GM18909 (cell line): Measurements from ENCODE around the gene MLXIPL.
"Not testable (repeated sequence)": the region's sequence is repeated elsewhere in the genome, so short reads cannot be mapped to it uniquely, and the experiment has no call there.

ENCODE experiments used
- ATAC-seq: cut with Tn5 transposase; IDR thresholded peaks from one replicate; pipeline ENCODE4 v1.9.1; 2021; ENCODE audit warnings: mild to moderate bottlenecking; ENCODE audit not compliant: unreplicated experiment, poor library complexity

MLXIPL gene

DNA sequence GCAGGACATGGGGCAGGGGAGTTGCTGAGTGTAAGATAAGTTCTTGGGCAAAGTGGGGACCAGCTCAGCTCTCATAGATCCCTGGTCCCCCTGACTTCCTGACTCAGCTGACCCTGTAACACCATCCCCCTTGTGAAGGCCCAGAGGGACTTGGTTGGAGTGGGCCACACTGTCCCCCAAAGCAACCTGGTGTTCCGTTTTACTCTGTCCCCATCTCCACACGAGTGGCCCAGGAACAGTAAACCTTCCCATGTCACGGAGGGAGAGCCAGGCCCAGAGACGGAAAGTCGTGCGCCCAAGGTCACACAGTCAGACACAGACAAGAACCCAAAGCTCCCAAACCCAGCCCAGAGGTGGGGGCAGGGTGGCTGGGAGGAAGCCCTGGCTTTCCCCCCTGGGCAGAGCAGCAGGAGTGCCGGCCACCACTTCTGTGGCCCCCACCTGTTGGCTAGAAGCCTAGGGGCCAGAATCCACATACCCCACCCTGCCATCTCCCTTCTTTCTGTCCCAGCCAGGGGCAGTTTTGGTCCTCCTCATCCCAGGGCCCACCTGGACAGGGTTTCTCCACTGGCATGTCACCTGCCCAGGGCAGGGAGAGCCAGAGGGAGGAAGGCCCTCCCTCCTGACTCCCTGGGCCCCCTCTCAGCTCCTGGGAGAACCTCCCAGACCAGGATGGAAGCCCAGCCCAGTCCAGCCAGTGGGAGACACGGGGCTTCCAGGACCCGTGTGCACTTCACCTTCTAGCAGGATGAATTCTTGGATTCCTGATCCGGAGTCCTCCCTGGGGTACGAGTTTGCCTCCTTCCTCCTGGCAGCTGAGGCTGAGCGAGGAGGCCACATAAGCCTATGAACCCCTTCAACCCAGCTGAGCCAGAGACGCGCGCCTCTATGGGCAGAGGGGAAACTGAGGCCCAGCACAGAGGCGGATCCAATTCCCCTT is 22.7 kb upstream of the MLXIPL start:
- ATAC-seq = no peak

DNA sequence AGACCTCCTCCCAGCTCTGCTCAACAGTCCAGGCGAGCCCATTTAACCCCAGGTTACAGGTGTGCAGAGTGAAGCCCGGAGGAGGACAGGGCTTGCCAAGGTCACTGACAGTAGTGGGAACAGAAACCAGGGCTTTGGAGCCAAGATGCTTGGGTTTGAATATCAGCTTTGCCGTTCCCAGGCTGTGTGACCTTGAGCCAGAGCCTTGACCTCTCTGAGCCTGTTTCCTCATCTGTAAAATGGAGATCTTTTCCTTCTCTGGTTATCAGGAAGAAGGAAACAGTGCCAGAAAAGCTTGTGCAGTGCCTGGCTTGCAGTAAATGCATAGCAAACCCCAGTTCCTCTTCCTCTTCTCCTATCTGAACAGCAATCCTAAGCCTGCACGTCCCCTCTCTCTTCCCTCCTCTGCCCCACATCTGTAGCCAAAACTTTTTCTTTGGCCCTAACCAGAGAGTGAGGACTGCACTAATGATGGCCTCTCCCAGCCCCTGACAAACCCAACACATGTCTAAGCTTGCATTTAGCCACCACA is 21.4 kb upstream of the MLXIPL start:
- ATAC-seq = no peak

DNA sequence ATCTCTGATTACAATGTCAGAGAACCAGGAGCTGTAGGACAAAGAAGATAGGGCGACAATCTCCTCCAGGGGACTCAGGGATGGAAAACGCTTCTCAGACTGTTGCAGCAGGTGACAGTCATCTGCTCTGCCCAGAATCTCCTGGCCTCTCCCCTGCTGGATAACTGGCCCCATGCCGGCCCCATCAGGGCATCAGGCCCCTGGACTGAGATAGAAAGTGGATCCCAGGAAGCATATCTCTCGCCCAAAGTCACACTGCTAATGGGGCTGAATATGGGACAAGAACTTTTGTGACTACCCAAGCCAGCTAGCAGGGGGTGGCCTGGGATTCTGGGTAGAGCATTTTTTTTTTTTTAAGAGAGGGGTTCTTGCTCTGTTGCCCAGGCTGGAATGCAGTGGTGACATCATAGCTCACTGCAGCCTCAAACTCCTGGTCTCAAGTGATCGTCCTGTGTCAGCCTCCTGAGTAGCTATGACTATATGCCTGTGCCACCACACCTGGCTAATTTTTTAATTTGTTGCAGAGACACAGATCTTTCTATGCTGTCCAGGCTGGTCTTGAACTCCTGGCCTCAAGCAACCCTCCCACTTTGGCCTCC is 20.5 kb upstream of the MLXIPL start:
- ATAC-seq = no peak

DNA sequence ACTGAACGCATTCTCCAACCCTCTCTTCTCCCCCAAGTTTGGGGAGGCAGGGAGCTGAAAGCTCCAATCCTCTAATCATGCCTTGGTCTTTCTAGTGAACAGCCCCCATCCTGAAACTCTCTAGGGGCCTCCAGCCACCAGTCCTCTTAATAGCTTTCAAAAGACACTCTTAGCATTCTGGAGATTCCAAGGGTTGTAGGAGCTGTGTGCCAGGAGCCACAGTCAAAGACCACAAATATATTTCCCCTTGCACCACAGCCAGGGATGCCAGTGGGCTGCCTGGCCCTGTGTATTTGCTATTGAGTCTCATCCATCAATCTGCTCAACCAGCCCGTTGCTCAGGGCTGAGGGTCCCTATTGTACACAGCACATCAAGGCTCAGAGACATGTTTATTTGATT is 18.5 kb upstream of the MLXIPL start:
- no peak for ATAC-seq

DNA sequence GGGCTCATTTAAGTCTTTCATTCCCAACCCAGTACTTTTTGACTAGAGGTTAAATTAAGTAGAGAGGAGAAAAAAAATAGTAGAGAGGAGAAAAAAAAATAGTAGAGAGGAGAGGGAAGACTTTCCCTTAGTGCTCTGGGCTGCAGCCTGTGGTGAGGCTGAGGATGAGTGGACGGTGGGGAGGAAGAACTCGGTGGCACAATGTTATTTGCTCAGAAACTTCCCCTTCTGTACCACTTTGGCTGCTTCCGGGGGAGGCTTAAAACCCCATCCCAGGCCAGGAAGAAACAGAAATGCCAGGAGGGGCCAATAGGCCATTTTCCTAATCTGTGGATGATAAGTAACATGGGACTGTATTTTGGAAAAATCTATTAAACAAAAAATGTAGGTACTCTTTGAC is 14.6 kb upstream of the MLXIPL start:
- ATAC-seq = no peak

DNA sequence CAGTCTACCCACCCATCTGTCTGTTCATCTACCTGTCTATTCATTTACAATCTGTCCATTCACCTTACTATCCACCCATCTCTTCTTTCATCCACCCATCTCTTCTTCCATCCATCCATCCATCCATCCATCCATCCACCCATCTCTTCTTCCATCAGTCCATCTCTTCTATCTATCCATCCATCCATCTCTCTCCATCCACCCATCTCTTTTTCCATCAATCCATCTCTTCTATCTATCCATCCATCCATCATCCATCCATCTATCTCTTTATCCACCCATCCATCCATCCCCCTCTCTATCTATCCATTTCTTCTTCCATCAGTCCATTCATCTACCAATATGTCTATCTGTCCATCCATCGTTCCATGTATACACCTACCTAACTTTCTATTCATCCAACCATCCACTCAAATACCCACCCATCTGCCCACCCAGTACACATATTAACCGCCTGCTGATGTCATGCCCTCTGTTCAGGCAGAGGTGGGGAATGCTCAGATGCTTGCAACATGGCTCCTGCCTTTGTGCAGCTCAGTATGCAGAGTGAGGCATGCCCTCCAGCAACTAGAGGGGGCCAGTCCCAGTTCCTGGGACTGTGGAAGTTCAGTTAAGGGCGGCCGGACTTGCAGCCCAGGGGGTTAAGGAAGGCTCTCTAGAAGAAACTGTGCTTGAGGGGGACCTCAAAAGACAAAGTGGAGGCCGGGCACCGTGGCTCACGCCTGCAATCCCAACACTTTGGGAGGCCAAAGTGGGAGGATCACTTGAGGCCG is 11.3 kb upstream of the MLXIPL start:
- no peak for ATAC-seq

DNA sequence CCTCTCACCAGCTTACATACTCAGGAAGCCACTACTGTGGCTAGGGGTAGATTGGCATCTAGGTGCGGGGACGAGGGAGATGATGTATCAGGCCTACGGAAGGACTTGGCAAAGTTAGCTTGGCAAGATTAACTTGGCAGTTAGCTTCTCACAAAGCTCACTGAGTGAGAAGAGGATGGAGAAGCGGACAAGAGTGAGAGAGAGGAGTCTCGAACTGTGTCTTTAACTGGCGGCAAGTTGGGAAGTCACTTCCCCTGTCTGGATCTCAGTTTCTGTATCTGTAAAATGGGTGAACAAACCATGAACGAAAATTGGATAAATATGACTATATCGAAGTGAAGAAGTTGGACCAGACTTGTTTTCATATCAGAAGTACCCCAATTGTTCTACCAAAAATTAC is 9.5 kb upstream of the MLXIPL start:
- no peak for ATAC-seq

DNA sequence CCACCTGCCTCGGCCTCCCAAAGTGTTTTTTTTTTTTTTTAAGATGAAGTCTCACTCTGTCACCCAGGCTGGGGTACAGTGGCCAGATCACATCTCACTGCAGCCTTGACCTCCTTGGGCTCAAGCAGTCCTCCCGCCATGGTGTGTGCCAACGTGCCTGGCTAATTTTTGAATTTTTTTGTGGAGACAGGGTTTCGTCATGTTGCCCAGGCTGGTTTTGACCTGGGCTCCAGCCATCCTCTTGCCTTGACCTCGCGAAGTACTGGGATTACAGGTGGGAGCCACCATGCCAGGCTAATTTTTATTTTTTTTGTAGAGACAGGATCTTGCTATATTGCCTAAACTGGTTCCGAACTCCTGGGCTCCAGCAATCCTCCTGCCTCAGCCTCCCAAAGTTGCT is 9.0 kb upstream of the MLXIPL start:
- no peak for ATAC-seq

DNA sequence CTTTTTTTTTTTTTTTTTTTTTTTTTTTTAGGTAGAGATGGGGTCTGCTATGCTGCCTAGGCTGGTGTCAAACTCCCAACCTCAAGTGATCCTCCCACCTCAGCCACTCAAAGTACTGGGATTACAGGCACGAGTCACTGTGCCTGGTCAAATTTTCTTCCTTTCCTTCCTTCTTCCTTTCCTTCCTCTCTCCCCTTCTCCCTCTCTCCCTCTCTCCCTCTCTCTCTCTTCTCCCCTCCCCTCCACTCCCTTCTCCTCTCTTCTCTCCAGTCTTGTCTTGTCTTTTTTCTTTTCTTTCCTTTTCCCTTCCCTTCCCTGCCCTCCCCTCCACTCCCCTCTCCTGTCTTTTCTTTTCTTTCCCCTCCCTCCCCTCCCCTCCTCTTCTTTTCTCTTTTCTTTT is 7.2 kb upstream of the MLXIPL start:
- no peak for ATAC-seq

DNA sequence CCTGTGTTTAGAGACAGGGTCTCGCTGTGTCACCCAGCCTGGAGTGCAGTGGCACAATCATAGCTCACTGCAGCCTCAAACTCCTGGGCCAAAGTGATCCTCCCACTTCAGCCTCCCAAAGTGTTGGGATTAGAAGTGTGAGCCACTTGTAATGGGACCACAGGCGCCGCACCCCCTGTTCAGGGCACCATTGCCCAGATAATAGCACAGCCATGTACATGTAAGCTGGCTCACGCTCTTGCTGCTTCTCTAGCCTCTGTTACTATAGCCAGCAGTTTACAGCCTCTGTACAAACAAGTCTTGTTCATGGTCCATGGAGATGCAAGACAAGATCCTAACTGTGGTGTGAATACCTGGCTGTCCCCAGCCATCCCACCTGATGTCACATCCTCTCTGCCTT is 4.2 kb upstream of the MLXIPL start:
- no peak for ATAC-seq

DNA sequence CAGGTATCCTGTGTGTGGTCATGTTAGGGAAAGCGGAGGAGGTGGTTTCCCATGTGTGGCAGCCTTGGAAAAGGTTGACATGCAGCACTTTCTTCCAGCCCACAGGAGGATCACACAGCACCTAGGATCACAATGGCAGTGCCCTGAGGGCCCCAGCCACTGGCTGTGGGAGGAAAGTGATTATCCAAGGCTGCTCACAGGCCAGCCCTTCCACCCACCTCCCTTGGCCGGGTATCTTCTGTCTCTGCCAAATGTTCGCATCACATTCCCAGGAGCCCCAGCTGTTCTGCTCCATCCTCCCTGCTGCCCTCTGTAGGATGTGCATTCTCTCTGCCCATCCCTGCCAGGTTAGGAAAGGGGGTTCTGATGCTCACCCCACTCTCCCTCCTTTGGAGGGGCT is 2.5 kb upstream of the MLXIPL start:
- ATAC-seq = no peak

DNA sequence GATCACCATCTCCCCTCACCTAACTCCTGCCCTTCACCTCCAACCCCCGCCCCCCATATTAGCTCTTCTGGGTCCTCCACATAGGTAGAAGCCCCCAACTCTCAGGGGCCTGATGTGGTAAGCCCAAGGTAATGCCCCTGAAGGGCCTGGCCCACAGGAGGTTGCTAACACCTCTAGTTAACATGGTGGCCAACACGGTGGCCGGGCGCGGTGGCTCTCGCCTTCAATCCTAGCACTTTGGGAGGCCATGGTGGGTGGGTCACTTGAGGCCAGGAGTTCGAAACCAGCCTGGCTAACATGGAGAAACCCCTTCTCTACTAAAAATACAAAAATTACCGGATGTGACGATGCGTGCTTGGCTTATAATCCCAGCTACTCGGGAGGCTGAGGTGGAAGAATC is 954 bp upstream of the MLXIPL start:
- no peak for ATAC-seq

DNA sequence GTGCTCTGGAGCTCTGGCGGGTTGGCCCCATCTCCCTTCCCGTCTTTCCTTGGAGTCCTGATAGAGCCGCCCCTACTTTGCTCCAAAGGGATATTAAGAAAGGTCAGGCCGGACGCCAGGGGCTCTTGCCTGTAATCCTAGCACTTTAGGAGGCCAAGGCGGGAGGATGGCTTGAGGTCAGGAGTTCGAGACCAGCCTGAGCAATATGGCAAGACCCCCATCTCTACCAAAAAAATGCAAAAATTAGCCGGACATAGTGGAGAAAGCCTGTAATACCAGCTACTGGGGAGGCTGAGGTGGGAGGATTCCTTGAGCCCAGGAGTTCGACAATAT is 313 bp upstream of the MLXIPL start:
- no peak for ATAC-seq

DNA sequence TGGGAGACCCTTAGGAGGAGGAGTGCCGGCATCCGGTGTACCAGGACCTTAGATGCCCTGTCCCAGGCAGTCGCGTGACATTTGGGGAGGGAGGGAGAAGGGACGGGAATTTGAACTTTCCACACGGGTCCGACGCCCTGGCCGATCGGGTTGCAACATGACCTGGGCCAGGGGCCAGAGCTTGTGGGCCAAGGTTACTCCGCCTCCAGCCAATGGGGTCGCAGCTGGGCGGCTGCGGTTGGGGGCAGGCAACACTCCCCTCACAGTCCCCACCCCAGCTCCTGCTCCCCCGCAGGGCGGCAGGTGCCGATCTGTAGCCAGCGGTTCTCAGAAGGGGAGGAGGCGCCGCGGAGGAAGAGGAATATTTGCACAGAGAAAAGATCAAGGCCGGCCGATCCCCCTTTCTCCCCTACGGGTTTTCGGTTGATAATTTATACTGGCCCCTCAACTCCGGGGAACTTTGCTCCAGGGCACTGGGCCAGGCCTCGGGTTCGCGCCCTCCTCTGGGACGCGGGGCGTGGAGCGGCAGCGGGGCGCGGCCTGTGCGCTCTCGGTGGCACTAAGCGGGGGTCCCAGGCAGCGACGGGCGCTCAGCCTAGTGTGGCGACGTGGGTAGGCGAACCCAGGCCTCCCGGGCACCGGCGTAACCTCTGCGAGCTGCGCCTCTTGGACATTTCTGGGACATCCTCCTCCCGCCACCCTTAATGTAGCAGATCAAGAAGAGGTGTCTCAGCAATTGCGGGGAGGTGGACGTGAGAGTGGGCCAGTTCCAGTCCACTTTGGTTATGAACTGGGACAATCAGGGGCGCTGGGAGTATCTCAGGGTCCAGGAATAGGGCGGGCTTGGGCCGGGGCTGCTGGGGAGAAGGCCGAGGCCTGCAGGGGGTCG is 1.2 kb downstream of the MLXIPL start:
- no peak for ATAC-seq

DNA sequence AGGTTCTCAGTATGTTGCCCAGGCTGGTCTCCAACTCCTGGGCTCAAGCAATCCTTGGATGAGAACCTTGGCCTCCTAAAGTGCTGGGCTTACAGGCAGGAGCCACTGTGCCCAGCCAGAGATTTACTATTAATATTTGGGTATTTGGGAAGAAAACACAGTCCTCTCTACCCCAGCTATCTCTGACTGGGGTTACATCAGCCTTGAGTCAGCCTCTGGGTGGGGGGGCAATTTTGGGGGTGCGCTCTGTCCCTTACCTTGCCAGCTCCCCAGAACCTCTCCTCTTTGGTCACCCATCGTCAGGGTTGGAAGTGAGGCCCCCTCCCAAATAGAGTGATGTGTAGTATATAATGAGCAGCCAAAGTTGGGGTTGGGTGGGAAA is 1.8 kb downstream of the MLXIPL start:
- no peak for ATAC-seq

DNA sequence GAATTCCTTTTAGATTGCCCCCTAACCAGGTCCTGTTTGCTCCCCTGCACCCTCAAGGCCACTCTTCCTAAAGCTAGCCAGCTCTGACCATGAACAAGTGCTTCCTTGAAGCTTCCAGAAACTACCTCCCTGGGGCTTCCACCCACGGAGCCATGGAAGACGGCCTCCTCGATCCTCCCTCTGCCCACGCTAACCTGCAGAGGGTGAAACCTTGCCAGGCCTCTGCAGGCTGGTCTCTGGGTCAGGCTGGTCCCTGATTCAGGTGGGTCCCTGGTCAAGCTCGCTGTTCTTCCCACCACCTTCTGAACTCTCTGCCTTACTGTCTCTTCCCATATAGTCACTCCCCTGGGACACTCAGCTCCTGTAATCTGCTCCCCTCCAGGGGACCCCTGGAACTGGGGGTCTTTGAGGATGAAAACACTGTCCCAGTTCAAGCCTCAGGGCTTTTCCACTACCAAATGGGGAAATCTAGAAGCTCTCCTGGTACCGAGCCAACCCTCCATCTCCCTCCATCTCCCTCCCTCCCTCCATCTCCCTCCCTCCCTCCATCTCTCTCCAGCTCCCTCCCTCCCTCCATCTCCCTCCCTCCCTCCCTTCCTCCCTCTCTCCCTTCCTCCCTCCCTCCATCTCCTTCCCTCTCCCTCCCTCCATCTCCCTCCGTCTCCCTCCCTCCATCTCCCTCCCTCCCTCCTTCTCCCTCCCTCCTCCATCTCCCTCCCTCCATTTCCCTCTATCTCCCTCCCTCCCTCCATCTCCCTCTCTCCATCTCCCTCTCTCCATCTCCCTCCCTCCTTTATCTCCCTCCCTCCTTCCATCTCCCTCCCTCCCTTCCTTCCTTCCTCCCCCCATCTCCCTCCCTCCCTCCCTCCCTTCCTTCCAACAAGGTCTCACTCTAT is 2.9 kb downstream of the MLXIPL start:
- no peak for ATAC-seq

DNA sequence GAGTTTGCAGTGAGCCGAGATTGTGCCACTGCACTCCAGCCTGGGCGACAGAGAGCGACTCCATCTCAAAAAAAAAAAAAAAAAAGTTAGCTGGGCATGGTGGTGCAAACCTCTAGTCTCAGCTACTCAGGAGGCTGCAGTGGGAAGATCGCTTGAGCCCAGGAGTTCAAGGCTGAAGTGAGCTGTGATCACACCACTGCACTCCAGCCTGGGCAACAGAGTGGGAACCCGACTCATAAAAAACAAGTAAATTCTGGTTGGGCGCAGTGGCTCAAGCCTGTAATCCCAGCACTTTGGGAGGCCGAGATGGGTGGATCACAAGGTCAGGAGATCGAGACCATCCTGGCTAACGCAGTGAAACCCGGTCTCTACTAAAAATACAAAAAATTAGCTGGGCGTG is 4.9 kb downstream of the MLXIPL start:
- ATAC-seq = not testable (repeated sequence)

DNA sequence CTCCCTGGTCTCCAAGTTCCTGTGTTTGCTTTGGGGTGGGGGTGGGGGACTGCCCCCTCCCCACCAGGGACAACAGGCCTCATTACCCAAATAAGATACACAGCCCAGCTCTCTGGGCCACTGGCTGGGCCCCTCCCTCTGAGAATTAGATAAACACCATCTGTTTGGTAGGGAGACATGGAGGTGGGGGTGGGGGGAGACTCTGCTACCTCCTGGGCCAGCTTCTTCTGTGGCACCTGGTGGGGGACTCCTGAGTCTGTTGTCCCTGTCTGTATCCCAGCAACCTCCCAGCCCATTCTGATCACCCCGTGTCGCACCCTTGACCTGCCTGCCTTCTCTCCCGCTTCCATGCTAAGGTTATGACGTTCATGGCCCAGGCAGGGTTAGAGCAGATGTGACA is 5.8 kb downstream of the MLXIPL start:
- ATAC-seq = no peak

DNA sequence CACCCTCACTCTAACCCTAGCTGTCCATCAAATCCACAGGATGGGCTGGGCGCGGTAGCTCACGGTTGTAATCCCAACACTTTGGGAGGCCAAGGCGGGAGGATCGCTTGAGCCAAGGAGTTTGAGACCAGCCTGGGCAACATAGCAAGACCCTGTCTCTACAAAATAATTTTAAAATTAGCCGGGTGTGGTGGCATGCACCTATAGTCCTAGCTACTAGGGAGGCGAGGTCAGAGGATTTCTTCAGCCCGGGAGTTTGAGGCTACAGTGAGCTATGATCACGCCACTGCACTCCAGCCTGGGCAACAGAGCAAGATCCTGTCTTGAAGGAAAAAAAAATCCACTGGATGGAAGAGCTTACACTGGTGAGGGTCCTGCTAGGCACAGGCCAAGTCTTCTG is 6.8 kb downstream of the MLXIPL start:
- ATAC-seq = not testable (repeated sequence)
